Activated CD4-positive, alpha-beta T cell treated with anti-CD3 and anti-CD28 coated beads, Interleukin-2, amount 50 U/mL, for 16 hours (primary cell): Measurements from ENCODE around the gene FAM163B.

Experiments
- DNase-seq: peaks from one replicate; pipeline ENCODE4 v3.0.0-alpha.2; 2020

The FAM163B gene

DNA sequence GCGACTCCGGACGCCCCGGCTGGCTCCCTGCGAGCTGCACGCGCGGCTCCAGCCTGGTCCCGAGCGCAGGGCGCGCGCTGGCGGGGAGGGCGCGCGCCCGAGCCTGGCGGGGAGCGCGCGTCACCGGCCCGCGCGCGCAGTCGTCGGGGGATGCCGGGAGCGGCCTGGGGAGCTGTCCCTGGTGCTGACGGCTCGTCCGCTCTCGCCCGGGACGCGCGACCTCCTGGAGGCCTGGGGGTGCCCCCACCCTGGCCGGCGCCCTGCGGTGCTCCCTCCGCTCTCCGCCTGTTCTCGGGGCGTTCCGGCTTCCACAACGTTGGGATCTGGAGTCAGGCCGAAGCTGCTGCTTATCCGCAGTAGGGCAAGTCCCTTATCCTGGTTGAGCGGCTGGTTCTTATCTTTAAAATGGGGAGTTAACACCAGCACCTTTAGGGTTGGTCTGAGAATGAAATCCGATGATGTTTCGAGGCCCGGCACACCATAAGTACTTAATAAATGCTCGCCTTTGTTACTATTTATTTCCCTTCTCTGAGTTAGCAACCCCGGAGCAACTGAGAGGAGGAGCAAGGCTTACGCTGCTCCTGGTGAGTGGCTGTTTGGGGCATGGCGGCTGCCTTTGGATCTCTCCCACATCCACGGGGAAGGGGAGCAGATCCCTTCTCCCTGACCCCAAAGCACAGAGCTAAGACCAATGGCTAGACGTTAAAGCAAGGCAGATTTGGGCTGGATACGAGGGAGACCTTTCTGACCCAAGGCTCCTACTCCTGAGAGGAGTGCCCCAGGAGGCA is at the start of gene FAM163B:
Gene FAM163B, minus strand, starts transcription at position 79 of the 788 bp plus-strand sequence. CDS start 29,166 bp downstream, outside the sequence.
- no peak for DNase-seq

DNA sequence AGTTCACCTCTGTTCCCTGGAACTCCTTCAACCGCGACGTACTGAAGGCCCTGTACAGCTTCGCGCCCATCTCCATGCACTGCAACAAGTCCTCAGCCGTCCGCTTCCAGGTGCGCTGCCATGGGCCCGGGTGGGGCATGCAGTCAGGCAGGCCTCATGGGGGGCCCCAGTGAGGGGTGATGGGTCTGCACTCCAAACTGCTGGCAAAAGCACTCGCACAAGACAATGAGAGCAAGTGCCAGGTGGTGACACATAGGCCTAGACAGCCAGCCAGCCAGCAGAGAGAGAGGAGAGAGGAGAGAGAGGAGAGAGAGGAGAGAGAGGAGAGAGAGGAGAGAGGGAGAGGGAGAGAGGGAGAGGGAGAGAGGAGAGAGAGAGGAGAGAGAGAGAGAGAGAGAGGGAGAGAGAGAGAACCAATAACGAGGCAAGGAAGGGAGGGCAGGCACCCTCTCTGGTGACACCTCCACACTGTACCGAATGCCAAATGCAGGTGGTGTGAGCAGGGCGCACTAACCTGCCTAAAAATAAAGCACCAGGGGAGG is 48.0 kb upstream of the FAM163B start:
- no peak for DNase-seq

DNA sequence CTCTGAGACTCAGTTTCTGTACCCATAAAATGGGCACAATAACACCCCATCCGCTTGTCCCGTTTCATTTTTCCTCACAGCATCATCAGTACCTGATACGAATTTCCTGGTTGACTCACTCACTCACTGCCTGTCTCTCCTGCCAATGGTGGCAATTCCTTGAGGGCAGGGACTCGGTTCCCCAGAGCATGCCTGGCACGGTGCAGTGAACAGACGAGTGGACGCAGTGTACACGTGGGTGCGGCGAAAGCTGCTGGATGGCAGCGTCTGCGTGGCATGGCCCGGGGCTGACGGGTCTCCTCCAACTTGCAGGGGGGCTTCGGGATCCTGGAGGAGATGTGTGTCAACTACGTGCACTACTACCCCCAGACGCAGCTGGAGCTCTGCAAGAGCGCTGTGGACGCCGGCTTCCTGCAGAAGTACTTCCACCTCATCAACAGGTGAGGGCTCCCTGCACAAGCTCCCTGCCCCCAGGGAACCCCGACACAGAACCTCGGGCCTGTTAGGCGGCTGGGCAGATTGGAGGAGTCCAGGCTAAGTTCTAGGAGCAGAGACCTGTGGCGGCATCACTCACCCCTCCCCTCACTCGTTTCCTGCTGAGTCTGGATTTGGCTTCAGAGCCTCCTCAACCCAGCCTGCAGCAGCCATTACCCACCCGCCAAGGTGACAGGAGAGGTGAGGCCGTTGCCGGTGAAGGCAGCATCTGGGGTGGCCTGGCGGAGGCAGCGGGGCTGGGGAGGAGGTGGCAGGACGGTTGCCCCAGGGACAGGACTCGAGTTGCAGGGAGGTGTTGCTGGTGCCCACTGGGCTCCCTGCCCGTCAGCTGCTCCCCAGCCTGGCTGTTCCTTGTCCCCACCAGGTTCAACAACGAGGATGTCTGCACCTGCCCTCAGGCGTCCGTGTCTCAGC is 47.3 kb upstream of the FAM163B start:
- no peak for DNase-seq

DNA sequence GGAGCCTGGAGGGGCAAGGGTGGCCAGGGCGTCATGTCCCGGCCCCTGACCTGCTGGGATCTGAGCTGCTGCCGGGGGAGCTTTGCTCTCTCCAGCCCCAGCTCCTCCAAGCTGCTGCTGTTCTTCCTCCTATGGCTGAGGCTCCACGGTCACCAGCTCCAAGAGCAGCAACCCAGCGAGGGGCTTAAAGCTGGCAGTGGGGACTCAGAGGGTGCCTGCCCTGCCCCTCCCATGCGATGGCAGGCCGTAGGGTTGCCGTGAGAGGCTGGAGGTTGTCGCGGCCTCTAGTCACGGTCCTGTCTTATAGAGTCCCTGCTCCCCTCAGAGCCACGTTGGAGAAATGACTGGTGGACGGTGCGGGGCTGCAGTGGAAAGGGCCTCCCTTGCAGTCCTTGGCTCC is 46.5 kb upstream of the FAM163B start:
- DNase-seq = no peak

DNA sequence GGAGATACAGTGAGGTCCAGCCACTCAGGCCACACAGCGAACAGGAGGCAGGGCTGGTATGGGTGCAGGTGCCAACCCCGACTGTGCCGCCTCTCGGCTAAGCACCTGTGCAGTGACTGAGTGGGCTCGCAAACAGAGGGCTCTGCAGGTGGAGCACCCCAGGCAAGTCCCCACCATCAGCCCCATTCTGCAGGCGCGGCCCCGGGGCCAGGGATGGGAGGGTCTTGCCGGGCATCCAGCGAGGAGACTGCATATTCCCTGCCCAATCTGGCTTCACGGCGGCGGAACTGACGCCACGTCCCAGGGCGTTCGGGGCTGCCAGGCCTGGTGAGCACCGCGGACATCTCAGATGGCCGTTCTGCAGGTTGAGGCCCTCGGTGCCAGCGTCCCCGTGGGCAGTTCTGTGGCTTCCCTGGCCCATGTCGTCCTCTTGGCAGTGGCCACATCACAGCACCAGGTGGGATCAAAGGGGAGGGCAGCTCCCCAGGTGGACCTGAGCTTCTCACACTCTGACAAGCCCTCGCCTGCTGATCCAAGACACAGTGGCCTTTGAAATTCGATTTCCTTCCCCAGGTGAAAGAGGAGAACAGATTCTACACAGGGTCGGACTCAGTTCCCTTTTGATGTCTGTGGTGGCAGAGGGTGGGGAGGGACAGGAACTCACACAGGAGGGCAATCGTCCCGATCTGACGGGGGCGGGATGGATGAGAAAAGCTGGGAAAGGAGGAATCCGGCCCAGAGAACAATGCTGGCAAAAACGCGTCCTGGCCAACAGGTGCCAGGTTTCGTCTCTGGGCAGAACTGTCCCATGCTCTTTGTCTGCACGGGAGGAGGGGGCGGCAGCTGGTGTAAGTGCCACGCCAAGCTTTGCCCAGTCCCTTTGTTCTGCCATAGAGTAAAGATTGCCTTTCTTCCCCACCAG is 45.8 kb upstream of the FAM163B start:
- no peak for DNase-seq

DNA sequence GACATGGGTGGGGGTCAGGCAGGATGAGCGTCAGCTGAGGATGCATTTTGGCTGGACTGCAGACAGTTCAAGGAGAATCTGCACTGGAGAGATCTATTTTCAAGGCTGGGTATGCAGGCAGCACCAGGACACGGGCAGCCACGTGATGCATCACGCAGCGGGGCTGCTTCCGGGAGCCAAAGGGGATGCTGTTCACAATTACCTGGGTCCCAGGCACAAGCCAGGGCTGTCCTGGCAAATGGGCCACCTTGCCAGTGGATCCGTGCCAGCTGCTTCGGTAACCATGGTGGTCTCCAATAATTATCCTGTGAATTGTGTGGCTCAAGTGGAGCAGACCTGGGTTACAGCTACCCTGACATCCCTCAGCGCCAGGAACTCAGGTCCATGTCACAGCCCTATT is 44.4 kb upstream of the FAM163B start:
- DNase-seq = no peak

DNA sequence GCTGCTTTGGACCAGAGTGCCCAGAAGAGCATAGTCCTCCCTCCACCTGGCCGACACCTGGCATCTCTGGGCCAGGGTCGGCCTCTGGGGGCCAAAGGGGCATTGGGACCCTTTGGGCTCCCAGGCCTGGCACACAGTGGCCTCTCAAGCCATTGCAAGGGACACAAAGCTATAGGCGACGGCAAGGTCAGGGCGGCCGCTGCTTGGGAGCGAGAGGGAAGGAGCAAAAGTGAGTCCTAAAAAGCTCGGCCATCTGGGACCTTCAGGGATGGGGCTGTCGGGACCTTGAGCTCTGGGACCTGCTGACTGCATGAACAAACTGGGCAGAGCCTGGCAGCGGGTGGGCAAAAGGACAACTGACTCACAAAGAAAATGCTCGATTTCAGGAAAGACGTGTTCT is 40.8 kb upstream of the FAM163B start:
- no peak for DNase-seq

DNA sequence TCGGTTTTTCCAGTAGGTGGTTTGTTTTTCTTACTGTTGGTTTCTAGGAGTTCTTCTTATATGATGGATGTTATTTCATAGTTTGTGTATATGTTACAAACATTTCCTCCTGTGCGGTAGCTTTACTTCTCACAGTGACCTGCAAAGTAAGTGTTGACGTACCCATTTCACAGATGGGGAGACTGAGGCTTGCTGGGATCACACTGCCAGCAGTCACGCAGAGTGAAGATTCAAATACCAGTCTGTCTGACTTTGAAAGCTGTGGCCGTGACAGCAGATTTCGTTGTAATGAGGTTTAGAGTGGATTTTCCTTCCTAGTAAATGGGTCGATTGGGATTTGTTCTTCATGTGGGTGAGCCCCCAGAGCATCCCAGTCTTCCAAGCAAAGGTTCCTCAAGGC is 40.0 kb upstream of the FAM163B start:
- no peak for DNase-seq

DNA sequence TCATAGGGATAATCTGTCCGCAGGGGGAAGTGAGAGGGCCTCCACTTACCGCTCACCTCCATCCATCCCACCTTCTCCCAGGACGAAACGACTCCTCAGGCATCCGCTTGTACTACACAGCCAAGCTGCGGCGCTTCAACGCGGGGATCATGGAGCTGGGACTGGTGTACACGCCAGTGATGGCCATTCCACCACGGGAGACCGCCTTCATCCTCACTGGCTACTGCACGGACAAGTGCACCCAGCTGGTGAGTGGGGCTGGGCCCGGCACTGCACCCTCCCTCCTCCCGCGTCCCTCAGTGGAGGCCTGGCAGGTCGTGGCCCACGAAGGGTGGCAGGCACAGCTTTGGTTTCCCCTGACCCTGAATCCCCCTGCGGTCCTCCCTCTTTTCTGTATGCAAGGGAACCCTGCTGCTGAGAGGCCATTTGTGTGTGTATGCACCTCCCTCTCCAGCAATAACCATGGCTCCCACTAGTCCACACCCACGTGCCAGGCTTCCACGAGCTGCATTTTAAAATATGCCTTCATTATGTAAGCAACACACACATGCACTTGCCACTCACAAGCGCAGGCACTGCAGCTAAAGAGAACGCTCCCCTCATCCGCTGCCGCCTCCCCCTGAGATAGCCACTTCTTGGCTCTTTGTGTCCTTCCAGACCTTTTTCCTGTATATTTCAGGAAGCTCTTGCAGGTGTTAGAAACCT is 38.7 kb upstream of the FAM163B start:
- DNase-seq = no peak

DNA sequence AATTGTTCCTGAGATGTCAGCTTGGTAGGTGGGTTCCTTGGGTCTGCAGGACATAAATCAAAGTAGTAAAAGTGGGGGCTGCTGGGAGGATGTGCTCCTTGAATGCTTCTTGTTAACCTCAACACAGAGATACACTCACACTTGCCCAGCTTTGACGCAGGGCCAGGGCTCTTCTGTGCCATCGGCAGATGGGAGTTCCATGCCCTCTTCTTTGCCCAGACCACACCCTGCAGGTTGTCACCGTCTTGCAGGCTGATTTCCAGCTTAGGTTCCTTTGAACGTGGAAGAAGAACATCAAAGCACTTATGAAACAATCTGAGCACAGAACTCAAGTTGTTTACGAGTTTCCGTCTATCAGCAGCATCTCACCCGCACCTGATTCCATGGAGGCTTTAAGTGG is 38.0 kb upstream of the FAM163B start:
- DNase-seq = no peak

DNA sequence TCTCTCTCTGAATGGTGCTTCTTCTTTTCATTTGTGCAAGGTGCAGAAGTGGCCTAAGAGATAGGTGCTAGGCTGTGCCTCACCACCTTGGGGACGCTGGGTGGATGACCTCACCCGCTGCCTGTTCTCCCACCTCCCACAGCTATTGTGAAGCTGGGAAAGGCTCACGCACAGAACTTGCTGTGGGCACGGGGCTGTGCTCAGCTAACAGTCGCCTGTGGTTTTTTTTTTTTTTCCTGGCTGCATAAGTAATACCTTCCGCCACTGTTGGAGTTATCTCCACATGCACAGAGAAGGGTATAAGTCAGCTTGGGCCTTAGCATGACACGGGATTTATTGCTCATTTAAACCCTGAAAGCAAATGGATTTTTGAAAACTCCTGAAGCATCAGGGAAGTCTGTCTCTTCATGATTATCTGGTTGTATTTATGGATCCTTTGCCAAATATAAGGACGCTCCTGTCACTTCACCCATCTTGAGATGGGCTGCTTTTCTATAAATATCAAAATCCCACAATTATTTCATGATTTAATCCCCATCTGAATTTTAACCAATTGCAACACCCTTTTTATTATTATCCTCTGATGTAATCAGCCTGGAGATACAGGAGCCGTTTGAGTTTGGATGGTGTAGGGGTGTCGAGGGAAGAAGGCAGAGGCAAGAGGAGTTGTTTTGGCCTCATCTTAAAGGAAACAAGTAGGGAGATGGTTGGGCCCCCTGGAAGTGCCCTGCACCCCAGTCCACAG is 36.0 kb upstream of the FAM163B start:
- no peak for DNase-seq

DNA sequence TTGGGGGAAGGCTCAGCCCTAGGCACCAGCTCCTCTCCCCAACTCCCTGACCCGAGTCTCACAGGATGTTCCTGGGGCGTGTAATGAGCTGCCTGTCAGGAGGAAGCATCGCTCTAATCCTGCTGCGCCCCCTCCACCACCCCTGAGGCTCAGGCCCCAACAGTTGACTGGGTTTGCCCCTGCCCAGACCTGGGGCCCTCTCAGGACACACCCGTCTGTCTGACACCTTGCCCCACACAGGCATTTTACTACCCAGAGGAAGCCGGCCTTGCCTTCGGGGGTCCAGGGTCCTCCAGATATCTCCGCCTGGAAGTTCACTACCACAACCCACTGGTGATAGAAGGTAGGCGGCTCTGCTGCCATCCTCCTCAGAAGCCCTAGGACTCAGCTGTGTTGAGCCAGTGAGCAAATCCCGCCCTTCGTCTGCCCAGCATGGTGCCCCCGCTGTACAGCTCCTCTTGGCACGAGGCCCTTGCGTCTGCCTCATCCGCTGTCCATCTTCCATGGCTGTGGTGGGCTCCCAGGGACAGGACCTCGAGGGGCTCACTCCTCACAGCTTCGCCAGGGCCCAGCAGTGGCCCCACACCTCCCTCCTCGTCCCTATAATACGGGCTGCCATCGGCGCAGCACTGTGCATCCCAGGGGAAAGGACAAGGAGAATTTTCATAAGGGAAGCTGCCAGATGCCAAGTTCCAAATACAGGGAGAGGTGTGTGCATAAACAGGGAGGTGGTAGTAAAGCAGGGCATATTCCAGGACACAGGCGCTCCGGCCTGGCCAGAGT is 35.0 kb upstream of the FAM163B start:
- DNase-seq = no peak

DNA sequence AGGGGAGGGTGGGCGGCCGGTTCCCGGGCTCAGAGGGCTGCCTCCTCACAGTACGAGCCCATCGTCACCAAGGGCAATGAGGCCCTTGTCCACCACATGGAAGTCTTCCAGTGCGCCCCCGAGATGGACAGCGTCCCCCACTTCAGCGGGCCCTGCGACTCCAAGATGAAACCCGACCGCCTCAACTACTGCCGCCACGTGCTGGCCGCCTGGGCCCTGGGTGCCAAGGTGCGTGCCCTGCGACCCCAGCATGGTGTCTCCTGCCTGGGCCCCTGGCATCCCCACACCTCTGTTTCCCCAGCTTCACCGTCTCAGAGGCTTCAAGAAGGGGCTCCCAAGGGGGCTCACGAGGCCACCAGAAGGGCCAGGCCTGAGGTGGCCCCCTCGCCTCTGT is 34.2 kb upstream of the FAM163B start:
- DNase-seq = no peak

DNA sequence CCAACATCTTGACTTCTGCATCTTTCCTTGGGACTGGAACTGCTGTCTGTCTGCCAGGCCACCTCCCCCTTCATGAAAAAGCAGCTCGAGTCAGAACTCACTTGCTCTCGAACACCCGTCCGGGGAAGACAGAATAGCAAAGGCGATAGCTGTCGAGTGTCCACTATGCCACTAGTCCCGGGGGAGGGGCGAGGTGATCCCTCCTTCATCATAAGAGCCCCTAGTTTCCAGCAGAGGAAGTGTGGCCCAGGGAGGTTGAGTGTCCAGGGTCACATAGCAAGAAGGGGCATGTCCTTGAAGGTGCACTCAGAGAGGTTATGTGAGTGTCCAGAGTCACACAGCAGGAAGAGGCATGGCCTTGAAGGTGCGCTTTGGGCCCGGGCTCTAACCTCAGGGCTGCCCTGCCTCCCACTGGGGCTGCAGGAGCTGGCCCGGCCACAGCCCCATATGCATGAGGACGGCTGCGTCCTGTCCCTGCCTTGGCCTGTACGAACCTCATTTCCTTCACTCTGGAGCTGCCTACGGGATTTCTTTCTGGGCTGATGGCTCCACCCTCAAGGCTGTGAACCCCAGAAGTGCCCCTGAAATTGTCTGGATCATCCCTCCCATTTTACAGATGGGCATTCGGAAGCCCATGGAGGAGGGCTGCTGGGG is 33.6 kb upstream of the FAM163B start:
- DNase-seq = no peak

DNA sequence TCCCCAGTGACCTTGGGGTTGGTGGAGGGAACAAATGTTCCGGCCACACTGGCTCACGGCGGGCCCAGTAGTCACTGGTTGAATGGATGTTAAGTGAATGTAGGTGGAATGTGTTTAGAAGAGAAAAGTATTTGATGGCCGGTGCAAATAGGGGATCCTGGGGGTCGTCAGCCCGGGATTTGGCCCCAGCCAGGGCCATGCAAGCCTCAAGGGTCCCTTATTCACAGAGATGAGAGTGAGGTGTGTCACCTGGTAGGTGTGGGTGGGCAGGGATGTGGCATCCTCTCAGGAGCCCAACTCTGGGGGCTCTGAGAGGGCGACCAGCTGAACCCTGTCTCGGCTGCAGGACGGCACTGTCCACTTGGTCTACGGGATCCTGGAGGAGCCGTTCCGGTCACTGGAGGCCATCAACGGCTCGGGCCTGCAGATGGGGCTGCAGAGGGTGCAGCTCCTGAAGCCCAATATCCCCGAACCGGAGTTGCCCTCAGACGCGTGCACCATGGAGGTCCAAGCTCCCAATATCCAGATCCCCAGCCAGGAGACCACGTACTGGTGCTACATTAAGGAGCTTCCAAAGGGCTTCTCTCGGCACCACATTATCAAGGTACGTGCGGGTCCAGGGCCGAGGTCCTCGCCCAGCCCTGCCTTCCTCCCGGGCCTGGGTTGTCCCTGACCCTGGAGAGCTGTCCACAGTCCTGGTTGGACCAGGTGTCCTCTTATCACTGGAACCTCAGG is 32.8 kb upstream of the FAM163B start:
- no peak for DNase-seq

DNA sequence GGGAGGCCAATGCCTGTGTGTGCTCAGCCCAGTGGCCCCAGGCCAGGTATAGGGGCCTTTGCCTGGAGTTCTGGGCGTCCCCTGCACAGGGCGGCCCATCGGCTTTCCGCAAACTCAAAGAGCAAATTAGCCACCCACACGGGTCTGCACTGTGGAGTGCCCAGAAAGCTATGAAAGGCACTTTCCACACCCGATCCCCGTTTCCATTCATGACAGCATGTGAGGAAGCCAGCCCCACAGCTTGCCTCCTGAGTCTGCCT is 32.1 kb upstream of the FAM163B start:
- DNase-seq = no peak

DNA sequence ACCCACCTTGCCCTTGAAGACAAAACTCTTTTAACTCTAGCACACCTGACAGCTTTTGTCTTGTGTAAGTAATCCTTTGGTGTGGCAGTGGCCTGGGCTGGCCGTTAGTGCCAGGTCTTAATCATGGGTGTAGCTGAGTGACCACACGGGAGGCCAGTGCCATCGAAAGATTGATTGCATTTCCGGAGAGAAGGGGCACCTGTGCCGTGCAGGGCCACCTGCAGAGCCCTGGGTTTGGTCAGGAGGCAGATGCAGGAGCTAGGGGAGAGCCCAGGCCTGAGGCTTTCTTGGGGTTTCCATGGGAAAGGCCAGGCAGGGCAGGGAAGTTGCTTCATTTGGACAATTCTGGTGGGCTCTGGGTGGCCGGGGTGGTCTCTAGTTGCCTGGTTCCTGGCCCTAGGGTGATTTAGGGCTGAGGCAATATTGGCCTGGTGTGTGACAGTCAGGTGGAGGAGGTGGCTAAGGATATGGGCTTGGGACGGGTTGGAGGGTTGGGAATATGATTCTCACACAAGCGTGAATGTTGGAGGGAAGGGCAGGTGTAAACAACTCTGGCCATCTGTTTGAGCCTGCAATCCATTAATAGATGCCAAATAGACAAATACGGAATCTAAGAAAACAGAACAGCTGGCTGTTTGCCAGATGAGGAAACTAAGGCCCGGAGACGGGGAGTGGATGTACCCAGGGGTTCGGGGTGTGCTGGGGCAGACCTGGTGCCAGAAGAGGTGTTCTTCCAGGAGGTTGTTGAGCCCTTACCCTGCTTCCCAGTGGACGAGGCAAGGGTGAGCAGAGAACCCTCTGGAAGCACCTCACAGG is 31.6 kb upstream of the FAM163B start:
- DNase-seq = no peak

DNA sequence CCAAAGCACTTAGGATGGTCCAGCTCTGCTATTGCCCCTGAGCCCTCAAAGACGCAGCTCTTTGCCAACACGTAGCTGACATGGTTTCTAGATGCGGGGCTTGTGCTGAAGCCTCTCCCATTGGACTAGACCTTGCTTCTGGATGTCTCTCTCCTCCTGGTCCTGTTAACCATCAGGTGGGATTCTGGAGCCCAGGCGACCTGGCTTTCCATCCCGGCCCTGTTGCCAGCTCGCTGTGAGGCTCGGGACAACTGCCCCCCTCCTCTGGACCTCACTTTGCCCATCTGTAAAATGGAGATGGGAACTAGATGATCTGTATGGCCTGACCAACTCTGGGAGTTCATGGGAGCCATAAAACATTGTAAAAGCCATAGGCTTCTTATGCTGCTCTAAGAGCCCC is 31.0 kb upstream of the FAM163B start:
- no peak for DNase-seq

DNA sequence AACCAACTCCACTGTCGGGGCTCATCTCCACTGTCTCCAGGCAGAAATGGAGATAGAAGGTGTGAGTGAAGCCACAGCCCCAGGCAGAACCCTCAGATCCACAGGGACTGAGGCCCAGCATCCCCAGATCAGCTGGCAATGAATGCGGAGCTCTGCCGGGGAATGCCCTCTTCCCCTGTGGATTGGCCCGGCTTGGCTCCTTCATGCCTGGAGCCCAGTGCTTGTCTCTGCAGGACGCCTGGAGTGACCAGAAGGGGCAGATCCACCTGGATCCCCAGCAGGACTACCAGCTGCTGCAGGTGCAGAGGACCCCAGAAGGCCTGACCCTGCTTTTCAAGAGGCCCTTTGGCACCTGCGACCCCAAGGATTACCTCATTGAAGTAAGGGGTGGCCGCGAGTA is 30.4 kb upstream of the FAM163B start:
- no peak for DNase-seq
